GM18511 (cell line): Measurements from ENCODE around the gene ABCC1.
"Not testable (repeated sequence)": the region's sequence is repeated elsewhere in the genome, so short reads cannot be mapped to it uniquely, and the experiment has no call there.

Source experiments
- ATAC-seq: cut with Tn5 transposase; IDR thresholded peaks from one replicate; pipeline ENCODE4 v1.9.1; 2021; ENCODE audit warnings: mild to moderate bottlenecking, moderate library complexity; ENCODE audit not compliant: unreplicated experiment

The ABCC1 gene

GRCh38 chr16:16150117-16150877, 200.9 kb downstream of the ABCC1 start:
- no peak for ATAC-seq

- ATAC-seq: no peak
Measured at GRCh38 chr16:16150878-16151152, 201.4 kb downstream of the ABCC1 start.

GRCh38 chr16:16151315-16151714, 201.9 kb downstream of the ABCC1 start:
- ATAC-seq: no peak

- ATAC-seq: not testable (repeated sequence)
Measured at GRCh38 chr16:16153000-16153399, 203.6 kb downstream of the ABCC1 start.

GRCh38 chr16:16154281-16154951, 205.0 kb downstream of the ABCC1 start:
- ATAC-seq: no peak

GRCh38 chr16:16155234-16155633, 205.8 kb downstream of the ABCC1 start:
- no peak for ATAC-seq

GRCh38 chr16:16157166-16157565, 207.8 kb downstream of the ABCC1 start:
- no peak for ATAC-seq

- ATAC-seq: no peak
Measured at GRCh38 chr16:16158082-16158658, 208.8 kb downstream of the ABCC1 start.

- ATAC-seq: no peak
Measured at GRCh38 chr16:16158741-16159374, 209.4 kb downstream of the ABCC1 start.

GRCh38 chr16:16159662-16160061, 210.2 kb downstream of the ABCC1 start:
- ATAC-seq: no peak

GRCh38 chr16:16161319-16161718, 211.9 kb downstream of the ABCC1 start:
- ATAC-seq: no peak

GRCh38 chr16:16161840-16162239, 212.4 kb downstream of the ABCC1 start:
- not testable (repeated sequence) for ATAC-seq

GRCh38 chr16:16162591-16162990, 213.2 kb downstream of the ABCC1 start:
- ATAC-seq: no peak

GRCh38 chr16:16163109-16163508, 213.7 kb downstream of the ABCC1 start:
- ATAC-seq: no peak

GRCh38 chr16:16163571-16163970, 214.2 kb downstream of the ABCC1 start:
- ATAC-seq: no peak

GRCh38 chr16:16164243-16164642, 214.8 kb downstream of the ABCC1 start:
- no peak for ATAC-seq

- ATAC-seq: no peak
Measured at GRCh38 chr16:16166085-16166484, 216.7 kb downstream of the ABCC1 start.

GRCh38 chr16:16166949-16167348, 217.5 kb downstream of the ABCC1 start:
- no peak for ATAC-seq

- no peak for ATAC-seq
Measured at GRCh38 chr16:16167927-16168326, 218.5 kb downstream of the ABCC1 start.

- ATAC-seq: no peak
Measured at GRCh38 chr16:16168431-16168830, 219.0 kb downstream of the ABCC1 start.

- no peak for ATAC-seq
Measured at GRCh38 chr16:16169615-16170014, 220.2 kb downstream of the ABCC1 start.
